IMR-90 (cell line): ENCODE data around the gene BCDIN3D. TPM values are rescaled to one million over a fixed set of nuclear protein-coding genes. Genes with fewer than 3 reads are reported as not detected.

Experiments used
- ATAC-seq: fragments of 200-7000 bp; cut with Tn5 transposase; 2 replicates; pipeline ENCODE4 v1.9.1; 2020; ENCODE audit warnings: low read depth, mild to moderate bottlenecking, moderate library complexity
- BruUV-seq: library from RNA; stranded (reverse); fragments of 400-500 nt; replicated peaks from 2 replicates; lab custom pipeline; 2021; lab: Mats Ljungman, UMichigan
- CTCF ChIA-PET: fragments of 300-600 bp; formaldehyde crosslinking; extraction: SDS; loops from one replicate; lab custom pipeline; 2021; ENCODE audit warnings: antibody characterized with exemption; lab: Yijun Ruan, JAX
- POLR2A ChIA-PET: fragments of 300-600 bp; sonication (Branson Sonifier 250); formaldehyde crosslinking; loops from one replicate; lab custom pipeline; 2022; ENCODE audit warnings: antibody characterized with exemption; ENCODE audit not compliant: unreplicated experiment; lab: Charles Lee
- DNase-seq: peaks from one replicate; pipeline ENCODE4 v3.0.0; 2013
- H2AFZ ChIP-seq: replicated peaks from 2 replicates; pipeline ENCODE3; 2013; ENCODE audit warnings: low read length, mild to moderate bottlenecking; ENCODE audit not compliant: poor library complexity
- H2AK5ac ChIP-seq: 2 replicates; pipeline ENCODE4 v1.6.1; 2013; ENCODE audit warnings: low read depth, low read length, inconsistent platforms
- H2AK9ac ChIP-seq: replicated peaks from 2 replicates; pipeline ENCODE3; 2013; ENCODE audit warnings: mild to moderate bottlenecking, low read depth, low read length, moderate library complexity; ENCODE audit not compliant: poor library complexity
- H2BK120ac ChIP-seq: 2 replicates; pipeline ENCODE4 v1.6.1; 2013; ENCODE audit warnings: low read depth, low read length, inconsistent platforms
- H2BK15ac ChIP-seq: 3 replicates; pipeline ENCODE4 v1.6.1; 2013; ENCODE audit warnings: low read depth, low read length, inconsistent platforms
- H2BK20ac ChIP-seq: 2 replicates; pipeline ENCODE4 v1.6.1; 2013; ENCODE audit warnings: low read depth, mild to moderate bottlenecking, inconsistent platforms, low read length, moderate library complexity
- H2BK5ac ChIP-seq: 2 replicates; pipeline ENCODE4 v1.6.1; 2013; ENCODE audit warnings: mild to moderate bottlenecking, low read depth, low read length, inconsistent platforms; ENCODE audit not compliant: poor library complexity, severe bottlenecking
- H3K14ac ChIP-seq: replicated peaks from 2 replicates; pipeline ENCODE4 v1.6.1; 2013; ENCODE audit warnings: low read depth, low read length, inconsistent platforms
- H3K18ac ChIP-seq: 2 replicates; pipeline ENCODE4 v1.6.1; 2013; ENCODE audit warnings: low read depth, low read length, control low read depth
- H3K23ac ChIP-seq: 2 replicates; pipeline ENCODE4 v1.6.1; 2013; ENCODE audit warnings: low read depth, low read length, inconsistent platforms
- H3K27ac ChIP-seq: 2 replicates; pipeline ENCODE4 v1.5.1; 2013; ENCODE audit warnings: mild to moderate bottlenecking, control low read depth, low read length; ENCODE audit not compliant: insufficient read depth
- H3K27me3 ChIP-seq: 2 replicates; pipeline ENCODE4 v1.6.1; 2013; ENCODE audit warnings: low read length; ENCODE audit not compliant: control insufficient read depth, insufficient read depth
- H3K36me3 ChIP-seq: 2 replicates; pipeline ENCODE4 v1.6.1; 2013; ENCODE audit warnings: low read length, mixed read lengths; ENCODE audit not compliant: control insufficient read depth, insufficient read depth
- H3K4ac ChIP-seq: 2 replicates; pipeline ENCODE4 v1.6.1; 2013; ENCODE audit warnings: low read depth, low read length, inconsistent platforms
- H3K4me1 ChIP-seq: 2 replicates; pipeline ENCODE4 v1.6.1; 2013; ENCODE audit warnings: low read length, mixed read lengths; ENCODE audit not compliant: control insufficient read depth, insufficient read depth
- H3K4me2 ChIP-seq: 2 replicates; pipeline ENCODE4 v1.6.1; 2013; ENCODE audit warnings: low read depth, mild to moderate bottlenecking, control low read depth, low read length, moderate library complexity
- H3K4me3 ChIP-seq: 2 replicates; pipeline ENCODE4 v1.5.1; 2013; ENCODE audit warnings: low read depth, mild to moderate bottlenecking, control low read depth, low read length, moderate library complexity; ENCODE audit not compliant: insufficient read depth
- H3K56ac ChIP-seq: 2 replicates; pipeline ENCODE4 v1.6.1; 2013; ENCODE audit warnings: low read length, inconsistent platforms; ENCODE audit not compliant: insufficient read depth; ENCODE audit errors: extremely low read depth
- H3K79me1 ChIP-seq, 2 experiments: 2 replicates each; pipeline ENCODE4 v1.6.1; 2013; ENCODE audit warnings: low read length in 2 of 2, inconsistent platforms in 1 of 2, low read depth in 1 of 2
- H3K9ac ChIP-seq: 2 replicates; pipeline ENCODE4 v1.6.1; 2013; ENCODE audit warnings: low read depth, low read length, control low read depth
- H3K9me1 ChIP-seq: 2 replicates; pipeline ENCODE4 v1.6.1; 2013; ENCODE audit warnings: low read length, inconsistent platforms; ENCODE audit not compliant: insufficient read depth
- H3K9me3 ChIP-seq: 2 replicates; pipeline ENCODE4 v1.6.1; 2013; ENCODE audit warnings: low read length; ENCODE audit not compliant: control insufficient read depth, insufficient read depth
- H4K20me1 ChIP-seq: 2 replicates; pipeline ENCODE4 v1.6.1; 2013; ENCODE audit warnings: low read length, inconsistent platforms; ENCODE audit not compliant: insufficient read depth
- H4K5ac ChIP-seq: 2 replicates; pipeline ENCODE4 v1.6.1; 2013; ENCODE audit warnings: mild to moderate bottlenecking, low read depth, low read length, control low read depth
- H4K8ac ChIP-seq, 2 experiments: 2 replicates each; pipeline ENCODE4 v1.6.1; 2013; ENCODE audit warnings: low read depth in 2 of 2, low read length in 2 of 2, control low read depth in 1 of 2, inconsistent platforms in 1 of 2
- H4K91ac ChIP-seq: 2 replicates; pipeline ENCODE4 v1.6.1; 2013; ENCODE audit warnings: low read depth, low read length, inconsistent platforms; ENCODE audit not compliant: insufficient read depth
- CEBPB ChIP-seq: IDR thresholded peaks from 2 replicates; pipeline ENCODE4 v1.6.1; 2012; ENCODE audit warnings: low read depth, low read length, improper control_type of control experiment
- FOS ChIP-seq: fragments of 150-350 bp; IDR thresholded peaks from 2 replicates; pipeline ENCODE4 v1.6.1; 2016; ENCODE audit warnings: low read depth, low read length
- MAZ ChIP-seq: IDR thresholded peaks from 2 replicates; pipeline ENCODE4 v1.6.1; 2012; ENCODE audit warnings: low read depth, mild to moderate bottlenecking, low read length, improper control_type of control experiment, moderate library complexity, borderline replicate concordance
- RAD21 ChIP-seq: IDR thresholded peaks from 2 replicates; pipeline ENCODE4 v1.6.1; 2012; ENCODE audit warnings: low read length, improper control_type of control experiment
- RFX5 ChIP-seq: IDR thresholded peaks from 2 replicates; pipeline ENCODE4 v1.8.0; 2012; ENCODE audit warnings: low read depth, mild to moderate bottlenecking, low read length, moderate library complexity
- SMC3 ChIP-seq: fragments of 150-350 bp; IDR thresholded peaks from 2 replicates; pipeline ENCODE4 v1.6.1; 2016; ENCODE audit warnings: low read depth, mild to moderate bottlenecking, antibody characterized with exemption, low read length, moderate library complexity
- USF2 ChIP-seq: fragments of 150-350 bp; IDR thresholded peaks from 2 replicates; pipeline ENCODE4 v1.6.1; 2017; ENCODE audit warnings: mild to moderate bottlenecking, antibody characterized with exemption, low read length, low read depth
- WGBS, 2 experiments: methylation state at CpG; one replicate each; pipeline versions ENCODE4 v1.1.5 to v1.1.7; 2013; ENCODE audit warnings: missing lambda C conversion rate in 2 of 2; ENCODE audit not compliant: insufficient read length in 1 of 2; ENCODE audit errors: extremely low coverage in 2 of 2; 5-methylcytosine and 5-hydroxymethylcytosine counted together
- dilution Hi-C: fragments of 300-500 bp; cut with HindIII; formaldehyde crosslinking; loops from one replicate; pipeline ENCODE4 v1.14.3; 2018; ENCODE audit warnings: low sequenced_read_pairs; ENCODE audit not compliant: unreplicated experiment
- in situ Hi-C: fragments of 300-500 bp; cut with MboI; formaldehyde crosslinking; loops from 3 replicates; pipeline ENCODE4 v1.14.3; 2019; ENCODE audit warnings: low sequenced_read_pairs, inconsistent platforms, mixed read lengths
- intact Hi-C: fragments of 100-400 bp; cut with micrococcal nuclease; formaldehyde crosslinking; loops from 2 replicates; pipeline ENCODE4 v1.10.0; 2022
- polyA plus RNA-seq, 3 experiments: library from polyadenylated mRNA; depleted of rRNA; stranded (reverse); fragments of >200 nt; gene quantifications; 2 replicates each; pipeline ENCODE4 v1.2.3, GENCODE V29; 2012; ENCODE audit warnings: low replicate concordance in 1 of 3
- total RNA-seq: library from RNA; depleted of rRNA; stranded (reverse); fragments of >200 nt; gene quantifications from 2 replicates; pipeline ENCODE4 v1.2.3, GENCODE V29; 2012

BCDIN3D gene
- total and polyA plus RNA-seq, 2 of the 4 experiments (the other 2 are of a cell fraction) = 2.3 TPM

DNA sequence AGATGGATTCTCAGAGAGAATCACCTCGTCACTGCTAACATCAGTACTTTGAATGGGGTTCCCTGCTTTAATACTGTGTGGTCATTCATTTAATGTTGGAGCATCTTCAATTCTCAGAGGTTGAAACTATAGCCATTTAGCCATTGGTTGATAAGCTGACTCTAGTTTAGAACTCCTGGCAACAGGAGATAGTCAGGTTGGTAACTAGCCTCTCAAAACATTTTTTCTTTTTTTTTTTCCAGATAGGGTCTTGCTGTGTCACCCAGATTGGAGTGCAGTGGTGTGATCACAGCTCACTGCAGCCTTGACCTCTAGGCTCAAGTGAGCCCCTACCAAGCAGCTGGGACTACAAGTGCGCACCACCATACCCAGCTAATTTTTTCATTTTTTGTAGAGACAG lies 11.2 kb downstream of the BCDIN3D start:
- Histone ChIP-seq H3K9me1 (peaks cover 5% of the 10 kb centered on the region), H3K4ac (no peak overlapping the region), H4K5ac (no peak overlapping the region), H2BK120ac (no peak overlapping the region), H4K8ac (no peak overlapping the region), H3K14ac (no peak overlapping the region), H2BK15ac (no peak overlapping the region), H2BK20ac (no peak overlapping the region), H3K36me3 (no peaks in the 10 kb centered on the region), H4K20me1 (peaks cover 10% of the 10 kb centered on the region), H4K91ac (no peak overlapping the region; the same call in 1 of the 2 replicates), H3K27ac (no peak overlapping the region), H3K9me3 (no peaks in the 10 kb centered on the region), H3K23ac (no peak overlapping the region), H3K4me1 (peaks cover 7% of the 10 kb centered on the region), H2BK5ac (no peak overlapping the region), H3K4me3 (no peak overlapping the region), H3K4me2 (no peak overlapping the region), H3K18ac (no peak overlapping the region), H2AK5ac (no peak overlapping the region), H2AK9ac (no peak overlapping the region), H3K27me3 (no peaks in the 10 kb centered on the region), H3K56ac (no peak overlapping the region), H2AFZ (no peak overlapping the region), H3K79me1 (peaks cover 3 to 24% of the 10 kb centered on the region in 2 experiments; a peak in 3 of 4 replicates), H3K9ac (no peak overlapping the region)
- no TSS peak for BruUV-seq
- ChIA-PET POLR2A (no interaction called here), CTCF (interaction anchor here (1.8 kb wide), 1 partner anchor 21 kb away, joined by 5 read pairs; no protein-coding TSS in a partner anchor)
- dilution Hi-C loops (no loop called here), in situ Hi-C loops (no loop called here), intact Hi-C loops (no loop called here)
- DNase-seq (no peak), ATAC-seq (no peak)
- WGBS, 2 experiments = no CpG with 5 or more reads among the region's 2 CpGs
- TF ChIP-seq RAD21 = no peak
- TF ChIP-seq MAZ = no peak
- TF ChIP-seq CEBPB = no peak
- no peak for TF ChIP-seq RFX5
- no peak for TF ChIP-seq SMC3
- no peak for TF ChIP-seq FOS
- no peak for TF ChIP-seq USF2
